Activated T-cell treated with anti-CD3 and anti-CD28 coated beads, Interleukin-2, amount 50 U/mL, for 24 hours (primary cell): Measurements from ENCODE around the gene NDUFS1.
"Not testable (repeated sequence)": the region's sequence is repeated elsewhere in the genome, so short reads cannot be mapped to it uniquely, and the experiment has no call there.

Source experiments
- DNase-seq: peaks from one replicate; pipeline ENCODE4 v3.0.0-alpha.2; 2020
- H3K27ac Mint-ChIP-seq: 2 replicates; pipeline ENCODE4 v1.8.0; 2020; ENCODE audit warnings: mild to moderate bottlenecking, mixed read lengths
- H3K27me3 Mint-ChIP-seq: 2 replicates; pipeline ENCODE4 v1.8.0; 2020; ENCODE audit warnings: mixed read lengths
- H3K36me3 Mint-ChIP-seq: 2 replicates; pipeline ENCODE4 v1.8.0; 2020; ENCODE audit warnings: low read depth, mixed read lengths
- H3K4me1 Mint-ChIP-seq: 2 replicates; pipeline ENCODE4 v1.8.0; 2020; ENCODE audit warnings: low read depth, mixed read lengths
- H3K4me3 Mint-ChIP-seq: 2 replicates; pipeline ENCODE4 v1.8.0; 2020; ENCODE audit warnings: mild to moderate bottlenecking, moderate library complexity, mixed read lengths
- H3K9me3 Mint-ChIP-seq: 2 replicates; pipeline ENCODE4 v1.8.0; 2020; ENCODE audit warnings: mixed read lengths

Gene NDUFS1

DNA sequence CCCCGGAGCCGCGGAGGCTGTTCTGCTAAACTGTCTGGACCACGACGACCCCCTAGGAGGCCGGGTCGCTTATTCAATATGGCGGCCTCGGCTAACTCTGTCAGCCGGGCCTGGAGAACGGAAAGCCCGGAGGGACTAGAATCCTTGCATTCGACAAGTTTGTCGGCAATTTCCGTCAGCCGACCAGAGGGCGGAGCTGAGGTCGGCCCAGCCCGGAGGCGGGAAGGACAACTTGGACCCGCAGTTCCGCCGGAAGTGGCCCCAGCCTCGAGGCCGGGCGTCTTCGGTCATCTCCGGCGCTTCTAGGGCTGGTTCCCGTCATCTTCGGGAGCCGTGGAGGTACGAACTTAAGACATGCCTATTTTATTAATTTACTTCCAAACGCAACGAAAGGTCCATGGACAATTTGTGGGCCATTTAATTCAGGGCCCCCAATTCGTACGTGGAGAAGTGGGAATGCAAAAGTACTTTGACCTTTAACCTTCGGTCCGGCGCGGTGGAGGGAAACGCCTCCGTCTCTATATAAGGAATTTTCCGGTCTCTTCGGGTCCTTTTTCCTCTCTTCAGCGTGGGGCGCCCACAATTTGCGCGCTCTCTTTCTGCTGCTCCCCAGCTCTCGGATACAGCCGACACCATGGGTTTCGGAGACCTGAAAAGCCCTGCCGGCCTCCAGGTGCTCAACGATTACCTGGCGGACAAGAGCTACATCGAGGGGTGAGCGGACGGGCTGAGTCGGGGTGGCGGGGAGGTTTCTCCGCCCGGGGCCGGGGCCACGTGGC lies at the start of gene NDUFS1, which contains the start of gene EEF1B2:
NDUFS1 (minus strand) TSS at position 99 of the 779 bp plus-strand sequence. CDS start 5,766 bp downstream, outside the sequence.
EEF1B2 (plus strand) TSS at position 550 of the 779 bp plus-strand sequence; CDS start at position 635, 85 bp downstream.
- peaks cover 50% of the 10 kb centered on the region for H3K4me1 Mint-ChIP-seq
- no peaks in the 10 kb centered on the region for H3K27me3 Mint-ChIP-seq
- DNase-seq = peak; percentile 97
- no peaks in the 10 kb centered on the region for H3K9me3 Mint-ChIP-seq
- H3K36me3 Mint-ChIP-seq = peaks cover 78% of the 10 kb centered on the region
- peak within 1 kb of the TSS; percentile 100 for H3K27ac Mint-ChIP-seq
- peak within 1 kb of the TSS; percentile 98 for H3K4me3 Mint-ChIP-seq

DNA sequence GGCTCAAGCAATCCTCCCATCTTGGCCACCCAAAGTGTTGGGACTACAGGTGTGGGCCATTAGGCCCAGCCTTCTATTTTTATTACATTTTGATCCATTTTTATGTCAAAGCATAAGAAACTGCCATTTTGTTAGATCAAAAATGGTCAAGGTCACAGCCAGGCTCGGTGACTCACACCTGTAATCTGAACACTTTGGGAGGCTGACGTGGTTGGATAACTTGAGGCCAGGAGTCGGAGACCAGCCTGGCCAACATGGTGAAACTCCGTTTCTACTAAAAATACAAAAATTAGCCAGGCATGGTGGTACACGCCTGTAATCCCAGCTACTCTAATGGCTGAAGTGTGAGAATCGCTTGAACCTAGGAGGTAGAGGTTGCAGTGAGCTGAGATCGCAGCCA lies 49.7 kb upstream of the NDUFS1 start:
- Mint-ChIP-seq H3K4me1 (peaks cover 2% of the 10 kb centered on the region), H3K27ac (no peak overlapping the region), H3K27me3 (peaks cover 7% of the 10 kb centered on the region), H3K4me3 (no peak overlapping the region), H3K9me3 (no peaks in the 10 kb centered on the region), H3K36me3 (no peaks in the 10 kb centered on the region)
- no peak for DNase-seq

DNA sequence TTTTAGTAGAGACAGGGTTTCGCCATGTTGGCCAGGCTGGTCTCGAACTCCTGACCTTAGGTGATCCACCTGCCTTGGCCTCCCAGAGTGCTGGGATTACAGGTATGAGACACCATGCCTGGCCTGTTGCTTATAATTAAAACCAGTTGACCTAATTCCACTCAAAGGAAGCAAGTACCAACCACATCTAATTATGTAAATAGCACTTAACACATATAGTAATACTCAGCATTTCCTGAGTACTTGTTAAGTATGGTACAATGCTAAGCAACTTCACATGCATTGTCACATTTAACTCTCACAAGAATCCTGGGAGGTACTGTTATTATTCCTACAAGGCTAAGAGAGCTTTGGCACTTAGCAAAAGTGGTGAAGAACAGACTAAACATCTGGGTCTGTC lies 48.1 kb upstream of the NDUFS1 start:
- H3K4me3 Mint-ChIP-seq, H3K36me3 Mint-ChIP-seq, H3K27me3 Mint-ChIP-seq, DNase-seq, H3K4me1 Mint-ChIP-seq, H3K9me3 Mint-ChIP-seq, H3K27ac Mint-ChIP-seq: not testable (repeated sequence)

DNA sequence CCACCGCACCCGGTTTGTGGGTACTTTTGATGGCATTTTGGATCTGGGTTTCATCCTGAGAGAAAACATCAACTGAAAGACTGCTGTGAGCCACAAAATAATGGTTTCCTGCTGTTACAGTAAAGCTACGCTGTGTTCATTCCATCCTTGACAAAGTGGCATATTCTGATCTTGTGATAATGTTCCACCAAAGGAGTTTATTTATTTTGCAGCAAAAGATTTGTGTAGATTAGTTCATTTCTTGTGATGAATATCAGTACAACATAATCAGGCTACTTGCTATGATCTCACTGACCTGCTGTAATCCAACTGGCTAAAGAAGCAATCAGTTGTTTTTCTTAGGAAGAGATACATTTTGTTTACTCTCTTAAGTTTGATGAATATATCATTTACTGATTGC lies 45.5 kb upstream of the NDUFS1 start:
- Mint-ChIP-seq H3K9me3 (no peaks in the 10 kb centered on the region), H3K27me3 (peaks cover 8% of the 10 kb centered on the region), H3K4me1 (peaks cover 2% of the 10 kb centered on the region), H3K36me3 (no peaks in the 10 kb centered on the region), H3K27ac (no peak overlapping the region), H3K4me3 (no peak overlapping the region)
- DNase-seq = no peak

DNA sequence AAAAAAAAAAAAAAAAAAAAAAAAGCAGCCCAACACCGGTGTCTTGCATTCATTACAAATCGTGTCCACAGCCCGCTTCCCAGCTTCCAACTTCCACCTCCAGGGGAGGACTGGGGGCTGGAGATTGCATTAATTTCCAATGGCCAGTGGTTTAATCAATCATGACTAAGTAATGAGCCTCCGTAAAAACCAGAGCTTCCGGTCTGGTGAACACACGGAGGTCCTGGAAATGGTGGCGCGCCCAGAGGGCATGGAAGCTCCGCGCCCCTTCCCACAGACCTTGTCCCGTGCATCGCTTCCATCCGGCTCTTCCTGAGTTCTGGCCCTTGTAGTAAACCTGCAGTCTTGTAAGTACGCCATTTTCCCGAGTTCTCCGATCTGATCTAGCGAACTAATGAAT lies 44.1 kb upstream of the NDUFS1 start:
- Mint-ChIP-seq H3K36me3 (no peaks in the 10 kb centered on the region), H3K4me1 (peaks cover 2% of the 10 kb centered on the region), H3K4me3 (no peak overlapping the region)

DNA sequence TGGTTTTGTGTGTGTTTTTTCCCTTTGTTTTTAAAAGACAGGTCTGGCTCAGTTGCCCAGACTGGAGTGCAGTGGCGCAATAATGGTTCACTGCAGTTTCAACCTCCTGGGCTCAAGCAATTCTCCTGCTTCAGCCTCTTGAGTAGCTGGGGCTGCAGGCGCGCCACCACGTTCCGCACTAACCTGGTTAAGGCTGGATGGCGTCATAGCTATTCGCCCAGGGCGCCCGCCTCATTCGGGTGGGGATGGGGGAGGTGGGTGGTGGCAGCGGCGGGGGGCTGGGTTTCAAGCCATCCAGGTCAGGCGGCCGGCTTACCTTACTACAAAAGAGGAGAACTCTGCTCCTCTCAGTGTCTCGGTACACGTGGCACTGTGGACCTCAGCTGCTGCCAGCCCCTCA lies 43.2 kb upstream of the NDUFS1 start:
- Mint-ChIP-seq H3K9me3 (no peaks in the 10 kb centered on the region), H3K4me1 (peaks cover 2% of the 10 kb centered on the region), H3K27me3 (peaks cover 11% of the 10 kb centered on the region), H3K36me3 (no peaks in the 10 kb centered on the region), H3K27ac (no peak overlapping the region), H3K4me3 (no peak overlapping the region)
- no peak for DNase-seq

More for the DNA sequence above, 44.1 kb upstream of the NDUFS1 start:
- H3K9me3 Mint-ChIP-seq = no peaks in the 10 kb centered on the region
- DNase-seq = no peak
- no peak overlapping the region for H3K27ac Mint-ChIP-seq
- H3K27me3 Mint-ChIP-seq = peaks cover 9% of the 10 kb centered on the region

DNA sequence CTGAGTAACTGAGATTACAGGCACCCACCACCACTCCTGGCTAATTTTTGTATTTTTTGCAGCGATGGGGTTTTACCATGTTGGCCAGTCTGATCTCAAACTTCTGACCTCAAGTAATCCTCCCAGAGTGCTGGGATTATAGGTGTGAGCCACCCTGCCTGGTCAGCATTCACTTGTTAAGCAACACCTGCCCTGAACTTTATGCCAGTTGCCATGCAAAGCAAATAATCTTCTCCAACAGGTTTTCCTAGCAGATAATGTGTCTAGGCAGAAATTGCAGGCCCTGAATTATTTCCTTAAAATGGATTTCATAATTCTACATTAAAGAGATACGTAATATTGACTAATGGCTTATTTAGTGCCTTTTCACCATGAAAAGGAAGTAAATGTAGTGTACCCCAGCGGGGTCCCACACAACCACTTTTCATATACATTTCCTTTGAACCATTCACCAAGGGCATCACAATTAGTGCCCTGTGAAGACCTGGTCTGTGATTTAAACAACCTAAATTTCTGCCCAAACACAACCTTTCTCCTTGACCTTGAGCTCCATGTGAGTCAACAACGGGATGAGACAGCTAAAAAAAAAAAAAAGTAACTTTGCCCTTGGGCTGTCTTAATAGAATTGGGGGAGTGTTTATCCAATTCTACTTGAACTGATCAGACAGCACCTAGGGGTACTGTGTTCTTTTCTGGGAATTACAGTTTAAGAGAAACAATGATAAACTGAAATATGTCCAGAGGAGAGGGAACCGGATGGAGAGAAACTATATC lies 42.0 kb upstream of the NDUFS1 start:
- no peaks in the 10 kb centered on the region for H3K36me3 Mint-ChIP-seq
- peaks cover 17% of the 10 kb centered on the region for H3K27me3 Mint-ChIP-seq
- H3K9me3 Mint-ChIP-seq = no peaks in the 10 kb centered on the region
- H3K27ac Mint-ChIP-seq = no peak overlapping the region
- H3K4me1 Mint-ChIP-seq = peaks cover 2% of the 10 kb centered on the region
- H3K4me3 Mint-ChIP-seq = no peak overlapping the region
- DNase-seq = no peak

DNA sequence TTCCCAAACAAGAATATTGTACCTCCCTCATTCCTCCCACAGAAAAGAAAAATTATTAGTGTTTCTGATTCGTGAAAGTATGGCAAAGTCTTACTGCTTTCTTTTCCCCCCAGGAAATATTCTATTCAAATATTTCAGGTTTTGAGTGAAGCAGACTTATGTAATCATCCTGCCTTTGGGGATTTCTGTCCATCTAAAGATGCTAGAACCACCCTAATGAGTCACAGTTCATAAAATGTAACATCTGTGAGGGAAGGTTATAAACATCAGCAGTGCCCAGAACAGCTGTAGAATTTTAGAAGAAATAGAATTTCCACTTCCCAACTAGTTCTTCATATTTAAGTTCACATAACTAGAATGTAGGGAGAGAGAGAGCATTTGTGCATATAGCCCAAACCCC lies 39.4 kb upstream of the NDUFS1 start:
- H3K4me3 Mint-ChIP-seq = no peak overlapping the region
- H3K9me3 Mint-ChIP-seq = no peaks in the 10 kb centered on the region
- no peaks in the 10 kb centered on the region for H3K36me3 Mint-ChIP-seq
- no peak overlapping the region for H3K27ac Mint-ChIP-seq
- H3K4me1 Mint-ChIP-seq = no peaks in the 10 kb centered on the region
- H3K27me3 Mint-ChIP-seq = peaks cover 23% of the 10 kb centered on the region
- DNase-seq = no peak

DNA sequence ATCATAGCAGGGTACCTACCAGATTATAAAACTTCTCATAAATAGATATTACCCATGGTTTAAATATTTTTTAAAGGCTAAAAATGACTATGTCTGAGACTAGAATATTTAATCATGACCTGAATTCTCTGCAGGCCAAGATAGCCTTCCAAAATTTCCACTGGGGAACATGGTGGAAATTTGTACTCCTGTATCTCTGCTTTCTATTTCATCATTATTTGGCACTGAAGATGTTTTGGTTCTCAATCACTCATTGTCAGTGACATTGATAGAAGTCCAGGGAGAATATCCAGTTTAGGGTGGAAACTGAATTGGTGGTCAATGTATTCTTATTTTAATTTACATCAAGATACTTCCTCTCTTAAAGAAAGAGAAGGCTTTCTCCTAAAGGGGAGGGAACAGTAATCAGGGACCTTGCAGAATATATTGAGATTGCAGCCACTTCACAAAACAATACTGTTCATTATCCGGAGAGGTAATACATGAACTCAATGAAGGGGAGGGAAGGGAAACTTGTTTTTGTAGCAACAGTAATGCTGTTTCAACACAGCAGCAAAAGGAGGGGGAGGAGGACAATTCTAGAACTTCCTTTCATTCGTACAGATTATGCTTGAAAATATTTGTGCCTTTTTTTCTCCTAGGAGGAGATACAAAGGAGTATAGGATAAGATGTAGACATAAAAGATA lies 34.6 kb upstream of the NDUFS1 start:
- DNase-seq = no peak
- peaks cover 20% of the 10 kb centered on the region for H3K27me3 Mint-ChIP-seq
- H3K4me3 Mint-ChIP-seq = no peak overlapping the region
- H3K9me3 Mint-ChIP-seq = no peaks in the 10 kb centered on the region
- H3K27ac Mint-ChIP-seq = no peak overlapping the region
- no peaks in the 10 kb centered on the region for H3K4me1 Mint-ChIP-seq
- H3K36me3 Mint-ChIP-seq = no peaks in the 10 kb centered on the region

DNA sequence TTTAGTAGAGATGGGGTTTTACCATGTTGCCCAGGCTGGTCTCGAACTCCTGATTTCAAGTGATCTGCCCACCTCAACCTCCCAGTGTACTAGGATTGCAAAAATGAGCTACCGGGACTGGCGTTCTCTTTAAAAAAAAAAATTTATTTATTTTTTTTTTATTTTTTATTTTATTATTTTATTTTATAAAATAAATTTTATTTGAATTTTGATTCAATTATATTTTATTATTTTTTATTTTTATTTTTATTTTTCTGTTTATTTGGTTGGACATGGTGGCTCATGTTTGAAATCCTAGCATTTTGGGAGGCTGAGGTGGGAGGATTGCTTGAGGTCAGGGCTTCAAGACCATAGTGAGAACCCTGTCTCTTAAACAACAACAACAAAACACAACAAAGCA lies 32.9 kb upstream of the NDUFS1 start:
- H3K27ac Mint-ChIP-seq = no peak overlapping the region
- no peak for DNase-seq
- no peaks in the 10 kb centered on the region for H3K4me1 Mint-ChIP-seq
- no peak overlapping the region for H3K4me3 Mint-ChIP-seq
- H3K36me3 Mint-ChIP-seq = no peaks in the 10 kb centered on the region
- peaks cover 15% of the 10 kb centered on the region for H3K27me3 Mint-ChIP-seq
- H3K9me3 Mint-ChIP-seq = no peaks in the 10 kb centered on the region

DNA sequence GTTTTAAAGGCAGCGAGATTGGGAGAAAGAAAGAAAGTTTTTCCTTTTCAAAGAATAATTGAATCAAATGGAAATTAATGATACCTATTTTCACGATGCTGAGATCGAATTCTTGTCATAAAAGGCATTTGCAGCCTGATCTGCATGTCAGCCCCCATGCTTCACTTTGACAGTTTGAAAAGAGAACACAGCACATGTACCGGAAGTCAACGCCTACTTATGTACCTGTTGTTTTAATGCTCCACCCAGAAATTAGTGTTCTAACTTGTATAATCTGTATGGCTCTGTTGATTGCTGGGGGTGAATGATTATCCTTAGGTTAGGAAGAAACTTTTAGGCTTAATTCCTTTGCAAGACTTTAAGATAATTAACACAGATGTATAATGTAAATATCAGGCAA lies 31.4 kb upstream of the NDUFS1 start:
- Mint-ChIP-seq H3K27ac (no peak overlapping the region), H3K4me1 (no peaks in the 10 kb centered on the region), H3K36me3 (no peaks in the 10 kb centered on the region), H3K27me3 (peaks cover 12% of the 10 kb centered on the region), H3K4me3 (no peak overlapping the region), H3K9me3 (no peaks in the 10 kb centered on the region)
- no peak for DNase-seq

DNA sequence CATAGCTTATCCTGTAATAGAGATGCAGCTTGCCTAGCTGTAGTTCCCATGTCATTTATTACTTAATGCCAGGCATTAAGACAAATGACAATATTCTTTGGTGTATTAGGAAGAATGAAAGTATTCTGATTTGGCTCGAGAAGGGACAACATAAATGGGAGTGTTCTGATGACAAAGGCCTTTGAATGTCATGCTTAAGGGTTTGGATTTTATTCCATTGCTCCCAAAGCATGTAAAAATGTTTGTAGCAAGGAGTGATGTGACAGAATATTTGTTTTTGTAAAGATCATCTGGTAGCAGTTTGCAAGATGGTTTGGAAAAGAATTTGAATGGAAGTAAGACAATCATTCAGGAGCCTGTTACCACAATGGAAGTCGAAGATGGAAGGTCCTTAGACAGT lies 30.9 kb upstream of the NDUFS1 start:
- no peak for DNase-seq
- H3K27ac Mint-ChIP-seq = no peak overlapping the region
- H3K36me3 Mint-ChIP-seq = no peaks in the 10 kb centered on the region
- H3K4me1 Mint-ChIP-seq = no peaks in the 10 kb centered on the region
- H3K9me3 Mint-ChIP-seq = no peaks in the 10 kb centered on the region
- peaks cover 12% of the 10 kb centered on the region for H3K27me3 Mint-ChIP-seq
- no peak overlapping the region for H3K4me3 Mint-ChIP-seq

DNA sequence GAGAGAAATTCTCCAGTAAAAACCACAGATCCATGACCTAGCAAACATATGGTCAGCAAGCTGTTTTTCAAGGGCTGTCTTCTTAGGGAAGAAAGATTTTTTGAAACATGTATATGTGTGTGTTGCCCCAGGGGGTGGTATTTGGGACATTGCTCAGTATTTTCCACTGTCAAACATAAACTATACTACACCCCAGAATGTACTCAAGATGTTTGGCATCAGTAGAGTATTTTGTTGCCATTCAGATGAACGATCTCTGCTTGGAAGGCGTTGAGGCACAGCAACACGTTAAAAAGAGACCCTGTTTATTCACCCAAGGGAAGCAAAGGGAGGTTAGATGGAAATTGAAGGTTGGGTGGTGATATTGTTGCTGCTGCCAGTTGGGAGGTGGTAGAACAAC lies 30.4 kb upstream of the NDUFS1 start:
- Mint-ChIP-seq H3K36me3 (no peaks in the 10 kb centered on the region), H3K4me3 (no peak overlapping the region), H3K27ac (no peak overlapping the region), H3K9me3 (no peaks in the 10 kb centered on the region), H3K4me1 (no peaks in the 10 kb centered on the region), H3K27me3 (peaks cover 12% of the 10 kb centered on the region)
- no peak for DNase-seq

DNA sequence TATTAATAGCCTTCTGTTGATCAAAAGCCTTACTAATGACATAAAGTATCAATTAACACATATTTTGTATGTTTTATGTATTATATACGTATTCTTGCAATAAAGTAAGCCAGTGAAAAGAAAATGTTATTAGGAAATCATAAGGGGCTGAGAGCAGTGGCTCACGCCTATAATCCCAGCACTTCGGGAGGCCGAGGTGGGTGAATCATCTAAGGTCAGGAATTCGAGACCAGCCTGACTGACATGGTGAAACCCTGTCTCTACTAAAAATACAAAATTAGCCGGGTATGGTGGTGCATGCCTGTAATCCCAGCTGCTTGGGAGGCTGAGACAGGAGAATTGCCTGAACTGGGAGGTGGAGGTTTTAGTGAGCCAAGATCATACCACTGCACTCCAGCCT lies 22.3 kb upstream of the NDUFS1 start:
- not testable (repeated sequence) for H3K9me3 Mint-ChIP-seq, DNase-seq, H3K4me3 Mint-ChIP-seq, H3K27me3 Mint-ChIP-seq, H3K27ac Mint-ChIP-seq, H3K36me3 Mint-ChIP-seq, H3K4me1 Mint-ChIP-seq

DNA sequence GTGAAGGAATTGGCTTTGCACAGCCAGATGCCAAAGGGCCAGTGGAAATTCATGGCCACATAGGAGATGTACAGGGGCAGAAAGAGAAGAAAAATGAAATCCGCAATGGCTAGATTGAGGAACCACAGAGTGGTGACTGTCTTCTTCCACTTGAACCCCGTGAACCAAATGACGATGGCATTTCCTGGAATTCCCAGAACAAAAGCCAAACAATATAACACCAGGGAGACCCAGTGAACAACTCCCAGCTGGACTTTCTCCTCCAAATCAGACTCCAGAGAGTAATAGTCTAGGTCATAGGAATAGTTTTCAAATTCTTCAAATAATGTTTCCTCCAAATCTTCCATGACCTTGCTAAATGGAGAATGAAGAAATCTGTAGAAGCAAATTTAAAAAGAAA lies 17.7 kb upstream of the NDUFS1 start:
- Mint-ChIP-seq H3K36me3 (no peaks in the 10 kb centered on the region), H3K27me3 (no peaks in the 10 kb centered on the region), H3K27ac (no peak overlapping the region), H3K9me3 (no peaks in the 10 kb centered on the region), H3K4me1 (no peaks in the 10 kb centered on the region), H3K4me3 (no peak overlapping the region)
- DNase-seq = no peak
